Iris pigment epithelial cell (primary cell): ENCODE results near the gene HES2.
"Not testable (repeated sequence)": the region's sequence is repeated elsewhere in the genome, so short reads cannot be mapped to it uniquely, and the experiment has no call there.

Experiments used
- DNase-seq: peaks from one replicate; pipeline ENCODE4 v3.0.0-alpha.2; 2011; ENCODE audit warnings: low read depth

The HES2 gene

GRCh38 chr1:6454856-6455751 lies 35.4 kb upstream of the HES2 start:
- peak; percentile 25 for DNase-seq

- DNase-seq = not testable (repeated sequence)
Observed at GRCh38 chr1:6453895-6454855, 34.5 kb upstream of the HES2 start.

GRCh38 chr1:6450943-6451373 lies 31.2 kb upstream of the HES2 start:
- no peak for DNase-seq

GRCh38 chr1:6450486-6450885 lies 30.8 kb upstream of the HES2 start:
- DNase-seq = not testable (repeated sequence)

- no peak for DNase-seq
Observed at GRCh38 chr1:6450005-6450450, 30.3 kb upstream of the HES2 start.

- no peak for DNase-seq
Observed at GRCh38 chr1:6448749-6449631, 29.3 kb upstream of the HES2 start.

- no peak for DNase-seq
Observed at GRCh38 chr1:6447818-6448748, 28.4 kb upstream of the HES2 start.

GRCh38 chr1:6447016-6447817 lies 27.5 kb upstream of the HES2 start:
- DNase-seq = no peak

- DNase-seq = no peak
Observed at GRCh38 chr1:6446665-6447015, 26.9 kb upstream of the HES2 start.

- DNase-seq = not testable (repeated sequence)
Observed at GRCh38 chr1:6445929-6446328, 26.2 kb upstream of the HES2 start.

GRCh38 chr1:6445062-6445763 lies 25.5 kb upstream of the HES2 start:
- DNase-seq = peak; percentile 41

GRCh38 chr1:6444377-6444776 lies 24.7 kb upstream of the HES2 start:
- DNase-seq = no peak

- DNase-seq = no peak
Observed at GRCh38 chr1:6443339-6444115, 23.8 kb upstream of the HES2 start.

GRCh38 chr1:6441586-6441985 lies 21.9 kb upstream of the HES2 start:
- no peak for DNase-seq

- DNase-seq = peak; percentile 56
Observed at GRCh38 chr1:6440198-6441126, 20.7 kb upstream of the HES2 start.

- peak; percentile 34 for DNase-seq
Observed at GRCh38 chr1:6438047-6438525, 18.4 kb upstream of the HES2 start.
